Esophagus muscularis mucosa (tissue), 4 donors: ENCODE measurements around the gene RSBN1L. TPM values are rescaled to one million over a fixed set of nuclear protein-coding genes. Genes with fewer than 3 reads are reported as not detected.
"Not testable (repeated sequence)": the region's sequence is repeated elsewhere in the genome, so short reads cannot be mapped to it uniquely, and the experiment has no call there.

Experiments used
- DNase-seq: peaks from one replicate; pipeline ENCODE4 v3.0.0-alpha.2; 2017; ENCODE audit errors: extremely low spot score
- H3K27ac ChIP-seq, 4 donors: fragments of 200-600 bp; sonication (generic); replicated peaks in 1 of 4; 1 replicate in 3 of 4; 2 replicates in 1 of 4; pipeline ENCODE4 v1.5.1; 2016 to 2019; ENCODE audit warnings: mild to moderate bottlenecking in 1 of 4
- H3K27me3 ChIP-seq, 4 donors: fragments of 200-600 bp; sonication (generic); one replicate each; pipeline versions ENCODE4 v1.5.1 to v1.6.0; 2016 to 2019
- H3K36me3 ChIP-seq, 4 donors: fragments of 200-600 bp; sonication (generic); one replicate each; pipeline ENCODE4 v1.5.1; 2016 to 2019
- H3K4me1 ChIP-seq, 4 donors: fragments of 200-600 bp; sonication (generic); one replicate each; pipeline ENCODE4 v1.5.1; 2016 to 2019
- H3K4me3 ChIP-seq, 4 donors: fragments of 200-600 bp; sonication (generic); 1 replicate in 2 of 4; 2 replicates in 2 of 4; pipeline ENCODE4 v1.5.1; 2016 to 2019; ENCODE audit warnings: mild to moderate bottlenecking in 4 of 4, moderate library complexity in 1 of 4
- H3K9me3 ChIP-seq, 4 donors: fragments of 200-600 bp; sonication (generic); 1 replicate in 3 of 4; 2 replicates in 1 of 4; pipeline ENCODE4 v1.5.1; 2016 to 2019
- CTCF ChIP-seq, 3 experiments: fragments of 200-600 bp in 2 of 3; fragments of 450-650 bp in 1 of 3; sonication (generic) in 2 of 3; IDR thresholded peaks; one replicate each; pipeline ENCODE4 v1.5.1; 2017 to 2019; ENCODE audit warnings: antibody characterized with exemption in 3 of 3, mild to moderate bottlenecking in 2 of 3, moderate library complexity in 1 of 3
- EP300 ChIP-seq: sonication (generic); formaldehyde crosslinking; IDR thresholded peaks from one replicate; pipeline ENCODE4 v1.6.1; 2017; ENCODE audit warnings: antibody characterized with exemption
- POLR2A ChIP-seq: fragments of 450-650 bp; IDR thresholded peaks from one replicate; pipeline ENCODE4 v1.6.1; 2017; ENCODE audit warnings: antibody characterized with exemption, moderate library complexity, mild to moderate bottlenecking, low read depth
- POLR2AphosphoS5 ChIP-seq, 2 donors: sonication (generic); formaldehyde crosslinking; IDR thresholded peaks; one replicate each; pipeline ENCODE4 v1.6.1; 2017; ENCODE audit warnings: antibody characterized with exemption in 2 of 2
- WGBS: methylation state at CpG from one replicate; pipeline ENCODE4 v1.1.5; 2018; 5-methylcytosine and 5-hydroxymethylcytosine counted together
- intact Hi-C: fragments of 100-400 bp; cut with DNase I; formaldehyde crosslinking; loops from one replicate; pipeline ENCODE4 v1.15.1; 2023
- total RNA-seq, 4 donors: library from RNA; depleted of rRNA; stranded (reverse); fragments of >200 nt; gene quantifications; one replicate each; pipeline versions ENCODE4 v1.1.0 to v1.2.1, GENCODE V29; 2016

Gene RSBN1L
- total RNA-seq, 4 donors from 2014 or later = 17.0 to 36.5 (median 25.9) TPM

GRCh38 chr7:77710861-77711260, 14.6 kb downstream of the RSBN1L start:
- 88% methylated on average over 3 of the region's 3 CpGs for WGBS
- no peak overlapping the region for H3K4me3 ChIP-seq
- peaks cover 9 to 77% (median 65%) of the 10 kb centered on the region in 4 donors for H3K4me1 ChIP-seq
- H3K27me3 ChIP-seq = no peaks in the 10 kb centered on the region
- no peak overlapping the region for H3K27ac ChIP-seq
- H3K36me3 ChIP-seq = peaks cover 0 to 6% (median 2%) of the 10 kb centered on the region in 4 donors
- intact Hi-C loops = no loop called here
- peak; percentile 39 for DNase-seq
- H3K9me3 ChIP-seq = no peaks in the 10 kb centered on the region
- TF ChIP-seq POLR2AphosphoS5 (IDR thresholded peaks at IDR 0.05) (no peak), CTCF (IDR thresholded peaks at IDR 0.05) (no peak), EP300 (no peak), POLR2A (no peak)

- intact Hi-C loops = no loop called here
Observed at GRCh38 chr7:77714195-77714594, 17.9 kb downstream of the RSBN1L start.

GRCh38 chr7:77714931-77715330, 18.7 kb downstream of the RSBN1L start:
- H3K27ac ChIP-seq, H3K27me3 ChIP-seq, DNase-seq, H3K36me3 ChIP-seq, H3K9me3 ChIP-seq, intact Hi-C loops, H3K4me3 ChIP-seq: not testable (repeated sequence)
- peaks cover 0 to 64% (median 49%) of the 10 kb centered on the region in 4 donors for H3K4me1 ChIP-seq

More at GRCh38 chr7:77714195-77714594, 17.9 kb downstream of the RSBN1L start:
- no peak for DNase-seq
- Histone ChIP-seq H3K9me3 (no peaks in the 10 kb centered on the region), H3K27me3 (no peaks in the 10 kb centered on the region), H3K27ac (no peak overlapping the region), H3K4me1 (peaks cover 3 to 65% (median 52%) of the 10 kb centered on the region in 4 donors), H3K4me3 (no peak overlapping the region), H3K36me3 (no peaks in the 10 kb centered on the region)
- WGBS = 68% methylated on average over 2 of the region's 2 CpGs
- TF ChIP-seq POLR2AphosphoS5 (IDR thresholded peaks at IDR 0.05) = no peak
- no peak for TF ChIP-seq EP300
- no peak for TF ChIP-seq POLR2A
- no peak for TF ChIP-seq CTCF (IDR thresholded peaks at IDR 0.05)

- no peak overlapping the region for H3K27ac ChIP-seq
- no peaks in the 10 kb centered on the region for H3K9me3 ChIP-seq
- TF ChIP-seq POLR2AphosphoS5 (IDR thresholded peaks at IDR 0.05) (no peak), POLR2A (no peak), EP300 (no peak), CTCF (IDR thresholded peaks at IDR 0.05) (no peak)
- H3K27me3 ChIP-seq = no peaks in the 10 kb centered on the region
- 97% methylated on average over 3 of the region's 3 CpGs for WGBS
- DNase-seq = no peak
- H3K4me1 ChIP-seq = peaks cover 4 to 68% (median 52%) of the 10 kb centered on the region in 4 donors
- intact Hi-C loops = no loop called here
- H3K4me3 ChIP-seq = no peak overlapping the region
- H3K36me3 ChIP-seq = no peaks in the 10 kb centered on the region
Observed at GRCh38 chr7:77716804-77717203, 20.5 kb downstream of the RSBN1L start.

- H3K27ac ChIP-seq, H3K27me3 ChIP-seq, H3K36me3 ChIP-seq, intact Hi-C loops, DNase-seq, H3K4me3 ChIP-seq, H3K9me3 ChIP-seq: not testable (repeated sequence)
- WGBS = 98% methylated on average over 5 of the region's 5 CpGs
- H3K4me1 ChIP-seq = peaks cover 5 to 71% (median 54%) of the 10 kb centered on the region in 4 donors
Observed at GRCh38 chr7:77717566-77717965, 21.3 kb downstream of the RSBN1L start.

- Histone ChIP-seq H3K27ac (peak overlapping the region; percentile 42 to 58 (median 51)), H3K4me1 (peaks cover 21 to 64% (median 59%) of the 10 kb centered on the region in 4 donors)
Observed at GRCh38 chr7:77727527-77727926, 31.3 kb downstream of the RSBN1L start.

More at GRCh38 chr7:77727527-77727926, 31.3 kb downstream of the RSBN1L start:
- no peak for DNase-seq
- no peaks in the 10 kb centered on the region for H3K9me3 ChIP-seq
- H3K36me3 ChIP-seq = no peaks in the 10 kb centered on the region
- 71% methylated on average over 3 of the region's 3 CpGs for WGBS
- TF ChIP-seq EP300 (no peak), CTCF (IDR thresholded peaks at IDR 0.05) (no peak), POLR2AphosphoS5 (IDR thresholded peaks at IDR 0.05) (no peak), POLR2A (no peak)
- H3K4me3 ChIP-seq = peak overlapping the region in 1 of 4 donors; percentile 13
- H3K27me3 ChIP-seq = no peaks in the 10 kb centered on the region
- intact Hi-C loops = no loop called here
